Stimulated activated CD8-positive, alpha-beta memory T cell treated with anti-CD3 and anti-CD28 coated beads, Interleukin-15, amount 100 ng/mL, for 24 hours (primary cell): ENCODE results near the gene IRS1.

ENCODE experiments used
- DNase-seq: peaks from one replicate; pipeline ENCODE4 v3.0.0-alpha.2; 2020; ENCODE audit warnings: low read depth

The IRS1 gene

GRCh38 chr2:226721541-226721940 is 78.1 kb downstream of the IRS1 start:
- DNase-seq: no peak

GRCh38 chr2:226720948-226721347 is 78.7 kb downstream of the IRS1 start:
- DNase-seq: no peak

- no peak for DNase-seq
These were observed 81.9 kb downstream of the IRS1 start for GRCh38 chr2:226717719-226718118.

- DNase-seq: no peak
These were observed 83.5 kb downstream of the IRS1 start for GRCh38 chr2:226716126-226716525.

GRCh38 chr2:226715347-226715990 is 84.2 kb downstream of the IRS1 start:
- no peak for DNase-seq

GRCh38 chr2:226712941-226713340 is 86.7 kb downstream of the IRS1 start:
- DNase-seq: no peak

- no peak for DNase-seq
These were observed 87.9 kb downstream of the IRS1 start for GRCh38 chr2:226711606-226712296.

- no peak for DNase-seq
These were observed 92.1 kb downstream of the IRS1 start for GRCh38 chr2:226707499-226707898.

- DNase-seq: no peak
These were observed 93.7 kb downstream of the IRS1 start for GRCh38 chr2:226705965-226706364.

GRCh38 chr2:226705133-226705886 is 94.3 kb downstream of the IRS1 start:
- DNase-seq: no peak

- DNase-seq: no peak
These were observed 96.1 kb downstream of the IRS1 start for GRCh38 chr2:226703514-226703913.

GRCh38 chr2:226702376-226702775 is 97.2 kb downstream of the IRS1 start:
- DNase-seq: no peak

- DNase-seq: no peak
These were observed 98.6 kb downstream of the IRS1 start for GRCh38 chr2:226701052-226701451.

GRCh38 chr2:226699321-226699720 is 100.3 kb downstream of the IRS1 start:
- DNase-seq: no peak

- no peak for DNase-seq
These were observed 100.9 kb downstream of the IRS1 start for GRCh38 chr2:226698671-226699070.

GRCh38 chr2:226694586-226695284 is 104.9 kb downstream of the IRS1 start:
- DNase-seq: no peak

GRCh38 chr2:226694149-226694548 is 105.5 kb downstream of the IRS1 start:
- DNase-seq: no peak

- DNase-seq: no peak
These were observed 106.1 kb downstream of the IRS1 start for GRCh38 chr2:226693521-226693920.

GRCh38 chr2:226692521-226693126 is 107.0 kb downstream of the IRS1 start:
- no peak for DNase-seq

GRCh38 chr2:226691255-226691654 is 108.4 kb downstream of the IRS1 start:
- DNase-seq: no peak

- DNase-seq: no peak
These were observed 109.1 kb downstream of the IRS1 start for GRCh38 chr2:226690461-226691024.
